ENCODE measurements around the gene C16orf96. TPM values are rescaled to one million over a fixed set of nuclear protein-coding genes. Genes with fewer than 3 reads are reported as not detected.

C16orf96 gene
- total and polyA plus RNA-seq, 7 experiments from 2014 or later, result 0.17 to 0.70 (median 0.64) TPM; not detected in 2

GRCh38 chr16:4539716-4540284 lies 16.3 kb upstream of the C16orf96 start:
- Mint-ChIP-seq H3K36me3 (peaks cover 0 to 14% (median 6%) of the 10 kb centered on the region in 5 donors), H3K27ac (peak overlapping the region in 8 of 9 donors; percentile 8 to 88 (median 78)), H3K27me3 (peaks cover 0 to 11% (median 0%) of the 10 kb centered on the region in 5 donors), H3K4me3 (peak overlapping the region in 7 of 10 donors; percentile 5 to 91 (median 50)), H3K9me3 (peaks cover 0 to 13% (median 6%) of the 10 kb centered on the region in 11 donors), H3K4me1 (peaks cover 20 to 36% (median 32%) of the 10 kb centered on the region in 7 donors)
- Histone ChIP-seq H3K36me3 (ENCODE audit: control insufficient read depth in 2 of 3, insufficient read depth in 3 of 3, low read length in 3 of 3) (no peaks in the 10 kb centered on the region), H3K27ac (ENCODE audit: low read depth, low read length) (no peak overlapping the region), H3K4me3 (ENCODE audit: low read length) (no peak overlapping the region), H3K4me1 (ENCODE audit: control insufficient read depth in 2 of 2, insufficient read depth in 2 of 2, low read length in 2 of 2) (peaks cover 10 to 23% of the 10 kb centered on the region in 2 donors), H3K9me3 (ENCODE audit: control insufficient read depth in 2 of 3, low read length in 3 of 3) (no peaks in the 10 kb centered on the region), H3K27me3 (ENCODE audit: control insufficient read depth in 2 of 2, insufficient read depth in 2 of 2, low read length in 2 of 2) (no peaks in the 10 kb centered on the region)
- ATAC-seq, result no peak
- no peak for DNase-seq
- intact Hi-C loops (cut with micrococcal nuclease), result loop anchor here (2.0 to 5.0 kb wide), 6 partner anchors 33 to 418 kb away; partner anchors contain the start of genes CORO7 (in 1 of the 2), HMOX2 (in 1 of the 2), PAM16 (in 1 of the 2) and SEC14L5 (in 1 of the 2)
- ChIA-PET CTCF (interaction anchor here (2.0 kb wide), 1 partner anchor 8 kb away, joined by 5 read pairs; no protein-coding TSS in a partner anchor), POLR2A (interaction anchor here (1.0 to 3.0 kb wide), 8 partner anchors 8 to 268 kb away, joined by 3 to 11 read pairs (median 5); partner anchors contain the start of gene CORO7)

DNA sequence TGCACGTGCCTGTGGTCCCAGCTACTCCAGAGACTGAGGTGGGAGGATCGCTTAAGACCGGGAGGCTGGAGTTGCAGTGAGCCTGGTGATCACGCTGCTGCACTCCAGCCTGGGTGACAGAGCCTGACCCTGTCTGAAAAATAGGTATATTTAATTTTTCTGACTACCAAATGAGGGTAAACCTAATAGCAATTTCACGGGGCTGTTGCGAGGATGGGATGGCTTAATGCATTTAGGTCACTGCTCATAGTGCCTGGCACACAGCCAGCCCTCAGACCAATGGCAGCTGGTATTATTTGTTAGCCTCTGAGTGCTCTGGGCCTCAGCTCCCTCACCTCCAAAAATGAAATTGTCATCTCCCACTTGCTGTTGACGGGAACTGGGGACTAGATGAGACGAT lies 11.7 kb upstream of the C16orf96 start:
- CTCF ChIA-PET, result interaction anchor here (0.6 kb wide), 1 partner anchor 1001 kb away, joined by 3 read pairs; no protein-coding TSS in a partner anchor
- peaks cover 0 to 7% (median 6%) of the 10 kb centered on the region in 5 donors for H3K36me3 Mint-ChIP-seq
- H3K4me3 Mint-ChIP-seq, result no peak overlapping the region
- peaks cover 0 to 14% (median 5%) of the 10 kb centered on the region in 7 donors for H3K4me1 Mint-ChIP-seq
- ATAC-seq (no peak), DNase-seq (no peak)
- peaks cover 0 to 16% (median 0%) of the 10 kb centered on the region in 5 donors for H3K27me3 Mint-ChIP-seq
- peak overlapping the region in 1 of 9 donors; percentile 32 for H3K27ac Mint-ChIP-seq
- Histone ChIP-seq H3K36me3 (ENCODE audit: control insufficient read depth in 2 of 3, insufficient read depth in 3 of 3, low read length in 3 of 3) (no peaks in the 10 kb centered on the region), H3K4me1 (ENCODE audit: control insufficient read depth in 2 of 2, insufficient read depth in 2 of 2, low read length in 2 of 2) (peaks cover 0 to 7% of the 10 kb centered on the region in 2 donors), H3K27ac (ENCODE audit: low read depth, low read length) (no peak overlapping the region), H3K27me3 (ENCODE audit: control insufficient read depth in 2 of 2, insufficient read depth in 2 of 2, low read length in 2 of 2) (no peaks in the 10 kb centered on the region), H3K9me3 (ENCODE audit: control insufficient read depth in 2 of 3, low read length in 3 of 3) (no peaks in the 10 kb centered on the region), H3K4me3 (ENCODE audit: low read length) (no peak overlapping the region)
- POLR2A ChIA-PET, result no interaction called here
- peaks cover 0 to 8% (median 5%) of the 10 kb centered on the region in 11 donors for H3K9me3 Mint-ChIP-seq
- intact Hi-C loops (cut with micrococcal nuclease), result no loop called here

GRCh38 chr16:4548124-4548523 lies 8.0 kb upstream of the C16orf96 start:
- Mint-ChIP-seq H3K27ac (no peak overlapping the region), H3K4me3 (no peak overlapping the region), H3K4me1 (peaks cover 0 to 10% (median 5%) of the 10 kb centered on the region in 7 donors), H3K27me3 (peaks cover 0 to 12% (median 0%) of the 10 kb centered on the region in 5 donors), H3K9me3 (no peaks in the 10 kb centered on the region), H3K36me3 (no peaks in the 10 kb centered on the region)
- peaks cover 0 to 7% of the 10 kb centered on the region in 2 donors for H3K4me1 ChIP-seq (ENCODE audit: control insufficient read depth in 2 of 2, insufficient read depth in 2 of 2, low read length in 2 of 2)
- DNase-seq (no peak), ATAC-seq (no peak)
- intact Hi-C loops (cut with micrococcal nuclease), result loop anchor here (1.0 to 2.0 kb wide), 8 partner anchors 10 to 408 kb away; partner anchors contain the start of genes HMOX2 (in 2 of the 2), CDIP1 (in 1 of the 2) and PAM16 (in 1 of the 2)
- no peaks in the 10 kb centered on the region for H3K9me3 ChIP-seq (ENCODE audit: control insufficient read depth in 2 of 3, low read length in 3 of 3)
- POLR2A ChIA-PET, result interaction anchor here (0.5 to 1.7 kb wide), 6 partner anchors 9 to 88 kb away, joined by 3 to 6 read pairs (median 4); partner anchors contain the start of gene CDIP1
- no peak overlapping the region for H3K4me3 ChIP-seq (ENCODE audit: low read length)
- H3K27me3 ChIP-seq (ENCODE audit: control insufficient read depth in 2 of 2, insufficient read depth in 2 of 2, low read length in 2 of 2), result no peaks in the 10 kb centered on the region
- H3K36me3 ChIP-seq (ENCODE audit: control insufficient read depth in 2 of 3, insufficient read depth in 3 of 3, low read length in 3 of 3), result no peaks in the 10 kb centered on the region
- CTCF ChIA-PET, result interaction anchor here (0.7 to 5.6 kb wide), 12 partner anchors 9 to 192 kb away, joined by 3 to 42 read pairs (median 4); partner anchors contain the start of gene CDIP1
- no peak overlapping the region for H3K27ac ChIP-seq (ENCODE audit: low read depth, low read length)

GRCh38 chr16:4550591-4550990 lies 5.5 kb upstream of the C16orf96 start:
- H3K4me3 ChIP-seq (ENCODE audit: low read length), result no peak overlapping the region
- no peak overlapping the region for H3K27ac ChIP-seq (ENCODE audit: low read depth, low read length)
- Mint-ChIP-seq H3K4me3 (no peak overlapping the region), H3K4me1 (peaks cover 0 to 10% (median 5%) of the 10 kb centered on the region in 7 donors), H3K27me3 (peaks cover 0 to 6% (median 0%) of the 10 kb centered on the region in 5 donors), H3K27ac (peak overlapping the region in 1 of 9 donors; percentile 36), H3K9me3 (no peaks in the 10 kb centered on the region), H3K36me3 (no peaks in the 10 kb centered on the region)
- H3K27me3 ChIP-seq (ENCODE audit: control insufficient read depth in 2 of 2, insufficient read depth in 2 of 2, low read length in 2 of 2), result no peaks in the 10 kb centered on the region
- DNase-seq (no peak), ATAC-seq (no peak)
- H3K9me3 ChIP-seq (ENCODE audit: control insufficient read depth in 2 of 3, low read length in 3 of 3), result no peaks in the 10 kb centered on the region
- no peaks in the 10 kb centered on the region for H3K36me3 ChIP-seq (ENCODE audit: control insufficient read depth in 2 of 3, insufficient read depth in 3 of 3, low read length in 3 of 3)
- peaks cover 0 to 7% of the 10 kb centered on the region in 2 donors for H3K4me1 ChIP-seq (ENCODE audit: control insufficient read depth in 2 of 2, insufficient read depth in 2 of 2, low read length in 2 of 2)
- ChIA-PET POLR2A (no interaction called here), CTCF (interaction anchor here (0.6 to 5.6 kb wide), 4 partner anchors 12 to 778 kb away, joined by 3 to 42 read pairs (median 3); no protein-coding TSS in a partner anchor)
- intact Hi-C loops (cut with micrococcal nuclease), result no loop called here

DNA sequence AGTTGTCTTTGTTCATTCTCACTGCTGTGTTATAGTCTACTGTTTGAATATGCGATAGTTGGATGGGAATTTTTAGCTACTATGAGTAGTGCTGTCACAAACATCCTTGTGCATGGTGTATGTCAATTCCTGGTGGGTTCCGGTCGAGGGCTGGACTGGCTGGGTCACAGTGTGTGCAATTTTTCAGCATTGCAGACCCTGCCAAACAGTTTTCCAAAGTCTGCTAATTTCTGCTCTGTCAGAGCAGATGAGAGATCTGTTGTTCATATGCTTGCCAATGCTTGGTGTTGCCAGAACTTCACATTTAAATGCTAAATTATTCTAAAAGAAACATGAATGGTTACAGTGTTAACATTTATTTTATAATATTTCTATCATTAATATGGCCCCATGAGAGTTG lies 3.6 kb upstream of the C16orf96 start:
- no peaks in the 10 kb centered on the region for H3K27me3 ChIP-seq (ENCODE audit: control insufficient read depth in 2 of 2, insufficient read depth in 2 of 2, low read length in 2 of 2)
- no peak overlapping the region for H3K4me3 ChIP-seq (ENCODE audit: low read length)
- Mint-ChIP-seq H3K27me3 (peaks cover 0 to 6% (median 0%) of the 10 kb centered on the region in 5 donors), H3K4me1 (peaks cover 0 to 10% (median 5%) of the 10 kb centered on the region in 7 donors), H3K9me3 (no peaks in the 10 kb centered on the region), H3K27ac (peak overlapping the region in 1 of 9 donors; percentile 59), H3K36me3 (no peaks in the 10 kb centered on the region), H3K4me3 (no peak overlapping the region)
- no peaks in the 10 kb centered on the region for H3K9me3 ChIP-seq (ENCODE audit: control insufficient read depth in 2 of 3, low read length in 3 of 3)
- CTCF ChIA-PET, result interaction anchor here (1.1 kb wide), 1 partner anchor 76 kb away, joined by 4 read pairs; the partner anchor contains the start of gene HMOX2
- H3K27ac ChIP-seq (ENCODE audit: low read depth, low read length), result no peak overlapping the region
- intact Hi-C loops (cut with micrococcal nuclease), result no loop called here
- H3K36me3 ChIP-seq (ENCODE audit: control insufficient read depth in 2 of 3, insufficient read depth in 3 of 3, low read length in 3 of 3), result no peaks in the 10 kb centered on the region
- POLR2A ChIA-PET, result interaction anchor here (1.2 kb wide), 1 partner anchor 46 kb away, joined by 4 read pairs; no protein-coding TSS in a partner anchor
- peaks cover 0 to 7% of the 10 kb centered on the region in 2 donors for H3K4me1 ChIP-seq (ENCODE audit: control insufficient read depth in 2 of 2, insufficient read depth in 2 of 2, low read length in 2 of 2)
- DNase-seq (no peak), ATAC-seq (no peak)

DNA sequence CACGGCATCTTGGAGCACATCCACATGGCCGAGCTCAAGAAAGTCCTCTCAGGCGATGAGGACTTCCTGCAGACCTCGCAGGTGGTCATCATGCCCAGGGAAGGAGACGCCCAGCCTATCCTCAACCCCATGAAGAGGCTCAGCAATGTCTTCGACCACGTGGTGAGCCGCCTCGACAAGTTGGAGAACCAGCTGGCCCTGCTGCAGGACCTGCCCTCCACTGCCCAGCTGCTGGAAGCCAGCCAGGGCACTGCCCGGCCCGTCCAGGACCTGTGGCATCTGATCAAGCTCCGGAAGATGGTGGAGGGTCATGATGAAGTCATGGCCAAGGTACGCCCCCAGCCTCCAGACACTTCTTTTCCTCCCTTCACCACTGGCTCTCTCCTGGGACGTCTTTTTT lies 440 bp downstream of the C16orf96 start:
- no peaks in the 10 kb centered on the region for H3K9me3 Mint-ChIP-seq
- Histone ChIP-seq H3K4me3 (ENCODE audit: low read length) (no peak overlapping the region), H3K9me3 (ENCODE audit: control insufficient read depth in 2 of 3, low read length in 3 of 3) (no peaks in the 10 kb centered on the region), H3K27me3 (ENCODE audit: control insufficient read depth in 2 of 2, insufficient read depth in 2 of 2, low read length in 2 of 2) (no peaks in the 10 kb centered on the region), H3K4me1 (ENCODE audit: control insufficient read depth in 2 of 2, insufficient read depth in 2 of 2, low read length in 2 of 2) (no peaks in the 10 kb centered on the region), H3K36me3 (ENCODE audit: control insufficient read depth in 2 of 3, insufficient read depth in 3 of 3, low read length in 3 of 3) (no peaks in the 10 kb centered on the region), H3K27ac (ENCODE audit: low read depth, low read length) (no peak overlapping the region)
- H3K27me3 Mint-ChIP-seq, result peaks cover 0 to 8% (median 0%) of the 10 kb centered on the region in 5 donors
- ChIA-PET CTCF (interaction anchor here (0.6 kb wide), 1 partner anchor 281 kb away, joined by 4 read pairs; no protein-coding TSS in a partner anchor), POLR2A (no interaction called here)
- H3K27ac Mint-ChIP-seq, result no peak overlapping the region
- DNase-seq (no peak), ATAC-seq (no peak)
- H3K4me3 Mint-ChIP-seq, result no peak overlapping the region
- no peaks in the 10 kb centered on the region for H3K4me1 Mint-ChIP-seq
- intact Hi-C loops (cut with micrococcal nuclease), result no loop called here
- H3K36me3 Mint-ChIP-seq, result no peaks in the 10 kb centered on the region
